A549 treated with ZK216348 at 1 μM for 4 hours (cell line): ENCODE measurements around the gene SGSM2. TPM values are rescaled to one million over a fixed set of nuclear protein-coding genes. Genes with fewer than 3 reads are reported as not detected.

Source experiments
- total RNA-seq: library from RNA; stranded (reverse); fragments of 200-300 nt; extraction: Qiagen RNA extraction; gene quantifications from 5 replicates; pipeline ENCODE4 v1.2.3, GENCODE V29; 2022; ENCODE audit warnings: low read depth

SGSM2 gene, protein sequence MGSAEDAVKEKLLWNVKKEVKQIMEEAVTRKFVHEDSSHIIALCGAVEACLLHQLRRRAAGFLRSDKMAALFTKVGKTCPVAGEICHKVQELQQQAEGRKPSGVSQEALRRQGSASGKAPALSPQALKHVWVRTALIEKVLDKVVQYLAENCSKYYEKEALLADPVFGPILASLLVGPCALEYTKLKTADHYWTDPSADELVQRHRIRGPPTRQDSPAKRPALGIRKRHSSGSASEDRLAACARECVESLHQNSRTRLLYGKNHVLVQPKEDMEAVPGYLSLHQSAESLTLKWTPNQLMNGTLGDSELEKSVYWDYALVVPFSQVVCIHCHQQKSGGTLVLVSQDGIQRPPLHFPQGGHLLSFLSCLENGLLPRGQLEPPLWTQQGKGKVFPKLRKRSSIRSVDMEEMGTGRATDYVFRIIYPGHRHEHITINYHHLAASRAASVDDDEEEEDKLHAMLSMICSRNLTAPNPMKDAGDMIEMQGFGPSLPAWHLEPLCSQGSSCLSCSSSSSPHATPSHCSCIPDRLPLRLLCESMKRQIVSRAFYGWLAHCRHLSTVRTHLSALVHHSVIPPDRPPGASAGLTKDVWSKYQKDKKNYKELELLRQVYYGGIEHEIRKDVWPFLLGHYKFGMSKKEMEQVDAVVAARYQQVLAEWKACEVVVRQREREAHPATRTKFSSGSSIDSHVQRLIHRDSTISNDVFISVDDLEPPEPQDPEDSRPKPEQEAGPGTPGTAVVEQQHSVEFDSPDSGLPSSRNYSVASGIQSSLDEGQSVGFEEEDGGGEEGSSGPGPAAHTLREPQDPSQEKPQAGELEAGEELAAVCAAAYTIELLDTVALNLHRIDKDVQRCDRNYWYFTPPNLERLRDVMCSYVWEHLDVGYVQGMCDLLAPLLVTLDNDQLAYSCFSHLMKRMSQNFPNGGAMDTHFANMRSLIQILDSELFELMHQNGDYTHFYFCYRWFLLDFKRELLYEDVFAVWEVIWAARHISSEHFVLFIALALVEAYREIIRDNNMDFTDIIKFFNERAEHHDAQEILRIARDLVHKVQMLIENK
- 26.7 to 49.5 TPM (median 42.3 TPM) in 5 replicates for total RNA-seq

DNA sequence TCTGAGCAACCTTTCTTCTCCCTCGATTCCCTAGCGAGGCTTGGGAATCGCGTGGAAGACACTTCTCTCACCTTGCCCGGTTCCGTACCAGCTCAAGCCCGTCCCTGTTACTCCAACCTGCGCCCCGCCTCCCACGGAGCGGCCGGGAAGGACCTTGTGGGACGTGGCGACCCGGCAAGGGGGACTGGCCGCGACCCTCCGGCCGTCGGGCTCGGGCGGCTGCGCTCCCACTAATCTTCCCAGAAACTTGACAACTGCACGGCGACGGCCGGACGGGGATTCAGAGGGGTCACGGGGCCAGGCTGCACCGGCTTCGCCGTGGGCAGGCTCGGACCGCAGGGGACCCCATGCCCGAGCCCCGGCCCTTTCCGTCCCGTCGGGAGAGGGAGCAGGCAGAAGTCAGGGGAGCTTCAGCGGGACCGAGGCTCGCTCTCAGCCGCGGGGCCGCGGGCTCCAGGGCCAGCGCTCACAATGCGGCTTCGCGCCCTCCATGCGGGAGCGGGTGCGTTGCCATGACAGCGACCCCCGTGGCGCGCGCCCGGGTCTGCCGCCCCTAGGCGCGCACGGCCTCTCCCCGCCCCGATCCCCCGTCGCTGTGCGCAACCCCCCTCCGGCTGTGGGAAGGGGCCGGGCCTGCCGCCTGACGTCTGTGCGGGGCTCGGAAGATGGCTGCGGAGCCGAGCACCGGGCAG, at the start of gene SGSM2:
TSS of gene SGSM2 (plus strand) at position 650 of the 692 bp plus-strand sequence. CDS start 188 bp downstream, outside the sequence.

DNA sequence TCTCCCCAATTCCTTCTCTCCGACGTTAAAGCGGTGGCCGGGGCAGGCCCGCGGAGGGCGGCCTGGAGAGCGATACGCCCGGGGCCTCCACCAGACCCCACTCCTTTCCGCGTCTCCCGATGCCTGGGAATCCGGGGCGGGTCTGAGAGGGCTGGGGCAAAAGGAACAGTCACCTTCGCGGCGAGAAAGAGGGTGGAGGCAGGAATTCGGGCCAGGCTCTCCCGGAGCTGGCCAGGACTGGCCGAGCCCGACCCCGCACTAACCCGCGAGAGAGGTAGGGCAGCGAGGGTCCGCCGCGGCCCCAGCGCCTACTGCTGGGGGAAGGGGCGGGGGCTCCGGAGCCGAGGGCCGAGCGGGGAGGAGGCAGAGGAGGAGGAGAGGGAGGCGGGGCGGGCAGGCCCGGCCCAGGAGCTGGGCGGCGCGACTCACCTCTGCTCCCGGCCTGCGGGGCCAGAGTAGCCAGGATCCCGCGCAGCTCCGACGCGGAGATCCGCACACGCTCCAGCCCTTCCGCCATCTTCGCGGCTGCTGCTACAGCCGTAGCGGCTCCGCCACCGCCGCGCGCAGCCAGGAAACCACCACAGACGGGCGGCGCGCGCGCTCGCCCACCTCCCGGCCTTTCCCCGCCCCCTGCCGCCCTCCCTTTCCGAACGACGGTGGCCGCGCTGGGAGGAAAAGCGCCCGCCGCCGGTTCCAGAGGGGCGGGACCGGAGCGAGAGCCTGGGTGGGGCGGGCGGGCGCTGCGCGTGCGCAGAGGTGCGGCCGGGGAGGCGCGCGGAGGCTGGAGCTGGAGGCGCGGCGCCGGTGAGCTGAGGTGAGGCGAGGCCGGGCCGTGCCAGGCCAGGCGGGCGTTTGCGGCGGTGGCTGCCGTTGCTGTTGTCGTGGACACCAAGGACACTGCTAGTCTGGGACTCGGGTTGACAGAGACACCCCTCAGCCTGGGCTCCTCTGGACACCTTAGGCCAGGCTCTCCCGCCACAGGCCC, 33.8 kb upstream of the SGSM2 start, which contains the start of the genes SMG6 and SRR:
TSS of gene SMG6 (minus strand) at position 582 of the 985 bp plus-strand sequence. CDS start at position 517, 65 bp downstream.
TSS of gene SRR (plus strand) at position 747 of the 985 bp plus-strand sequence. CDS start 11,611 bp downstream, outside the sequence.

DNA sequence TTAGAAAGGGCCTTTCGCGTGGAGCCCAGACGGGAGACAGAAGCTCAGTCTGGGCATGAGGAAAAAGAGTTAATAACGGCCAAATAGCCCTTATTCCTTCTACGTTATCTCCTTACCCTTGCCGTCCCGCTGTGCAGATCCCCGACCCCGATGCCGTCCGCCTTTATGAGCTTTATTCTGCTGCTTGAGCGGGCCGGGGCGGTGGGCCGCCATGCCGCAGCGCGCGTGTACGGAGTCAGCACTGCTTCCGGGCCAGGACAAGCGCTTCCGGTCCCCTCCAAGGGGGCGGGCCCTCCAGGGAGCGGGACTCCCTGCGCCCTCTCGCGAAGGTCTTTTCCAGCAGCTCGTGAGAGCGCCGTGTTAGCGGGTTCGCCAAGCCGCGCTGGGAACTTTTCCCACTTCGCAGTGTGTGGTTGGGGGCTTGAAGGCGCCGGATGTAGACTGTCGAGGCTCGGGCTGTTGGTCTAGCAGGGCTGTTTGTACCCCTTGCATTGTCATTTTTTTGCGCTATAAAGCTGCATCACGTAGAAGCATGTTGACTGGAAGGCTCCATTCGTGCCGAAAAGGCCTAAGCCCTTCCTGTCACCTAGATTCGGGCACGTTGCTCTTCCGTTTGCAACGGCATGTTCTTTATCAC, 968 bp upstream of the SGSM2 start, which contains the start of gene TSR1:
TSS of gene TSR1 (minus strand) at position 243 of the 637 bp plus-strand sequence. CDS start at position 213, 30 bp downstream.

DNA sequence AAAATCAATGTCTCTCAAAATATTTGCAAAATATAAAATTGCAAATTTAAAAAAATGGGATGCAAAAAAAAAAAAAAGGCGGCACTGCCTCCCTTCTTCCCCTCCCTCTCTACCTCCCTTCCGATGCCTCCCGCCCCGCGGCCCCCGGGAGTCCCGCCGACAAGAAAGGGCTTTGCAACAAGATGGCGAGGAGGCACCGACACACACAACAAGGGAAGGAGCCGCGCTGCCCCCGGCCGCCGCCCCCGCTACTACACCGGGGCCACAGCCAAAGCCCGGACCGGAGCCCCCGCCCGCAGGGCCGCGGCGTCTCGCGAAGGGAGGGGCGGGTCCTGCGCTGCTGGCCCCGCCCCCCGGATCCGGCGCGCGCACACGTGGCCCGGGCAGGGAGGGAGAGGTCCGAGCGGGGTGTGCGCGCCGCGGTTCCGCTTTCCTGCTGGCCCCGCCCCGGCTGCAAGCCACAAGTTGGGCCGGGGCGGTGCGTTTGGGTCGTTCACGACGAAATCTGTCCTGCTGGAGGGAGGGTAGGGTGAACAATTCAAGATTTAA, 63.6 kb downstream of the SGSM2 start, which contains the start of gene MNT:
TSS of gene MNT (minus strand) at position 184 of the 549 bp plus-strand sequence. CDS start 348 bp downstream, outside the sequence.

Other genes with a start within 250 kb of the SGSM2 start
- gene SMG6, start 33.7 kb upstream of the SGSM2 start, total RNA-seq = 20.6 to 30.9 TPM (median 26.7 TPM) in 5 replicates
- gene SRR, start 33.6 kb upstream of the SGSM2 start, total RNA-seq = 6.8 to 11.0 TPM (median 9.6 TPM) in 5 replicates
- 56.9 to 71.7 TPM (median 61.5 TPM) in 5 replicates for gene TSR1, start 1.0 kb upstream of the SGSM2 start, total RNA-seq
- 12.6 to 22.4 TPM (median 18.6 TPM) in 5 replicates for gene MNT, start 63.6 kb downstream of the SGSM2 start, total RNA-seq
- gene METTL16, start 174.4 kb downstream of the SGSM2 start, total RNA-seq = 29.6 to 37.0 TPM (median 33.5 TPM) in 5 replicates